HG03039 (cell line): ENCODE results near the gene ZNF296.
A peak's percentile ranks its signal among the peaks of the same experiment; 100 is the strongest.
"Not testable (repeated sequence)": the region's sequence is repeated elsewhere in the genome, so short reads cannot be mapped to it uniquely, and the experiment has no call there.

Experiments used
- ATAC-seq: cut with Tn5 transposase; IDR thresholded peaks from one replicate; pipeline ENCODE4 v1.9.1; 2021; ENCODE audit warnings: mild to moderate bottlenecking, moderate library complexity; ENCODE audit not compliant: unreplicated experiment

The ZNF296 gene

DNA sequence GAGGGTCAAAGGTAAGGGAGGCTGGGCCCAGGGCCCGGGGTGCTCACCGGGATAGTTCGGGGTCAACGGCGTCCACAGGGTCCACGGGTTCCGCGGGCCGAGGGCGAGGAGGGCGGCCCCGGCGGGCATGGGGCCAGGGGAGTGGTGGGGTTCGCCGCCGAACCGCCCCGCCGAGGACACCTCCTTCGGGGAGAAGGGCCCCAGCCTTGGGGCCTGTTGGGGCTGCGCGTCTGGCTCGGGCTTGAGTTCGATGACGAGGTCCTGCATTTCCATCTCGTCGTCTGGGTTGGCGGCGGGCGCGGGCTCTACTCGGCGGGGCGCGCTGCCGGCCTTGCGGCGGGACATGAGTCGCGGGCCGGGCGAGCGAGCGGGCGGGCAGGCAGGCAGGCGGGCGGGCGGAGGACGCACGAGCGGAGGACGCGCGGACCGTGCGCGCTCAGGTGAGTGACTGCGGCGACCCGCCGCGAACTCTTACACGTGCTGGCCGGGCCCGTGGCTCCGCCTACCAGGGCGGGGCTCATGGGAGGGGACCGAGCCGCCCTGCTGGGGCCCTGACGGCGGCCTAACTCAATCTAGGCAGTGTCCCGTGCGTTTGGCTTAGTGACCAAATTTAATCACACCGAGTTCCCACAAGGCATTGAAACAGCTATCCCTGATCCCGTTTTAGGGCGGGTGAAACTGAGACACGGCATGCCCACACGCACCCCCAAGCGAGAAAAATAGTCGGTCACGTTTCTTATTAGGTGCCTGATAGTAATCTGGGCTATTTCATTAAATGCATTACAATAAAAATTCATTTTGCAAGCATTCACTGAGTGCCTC lies at the start of gene ZNF296:
Gene ZNF296 (minus strand): TSS at position 450 of the 822 bp plus-strand sequence. CDS start 105 bp downstream, at position 345.
- peak; percentile 38 for ATAC-seq

DNA sequence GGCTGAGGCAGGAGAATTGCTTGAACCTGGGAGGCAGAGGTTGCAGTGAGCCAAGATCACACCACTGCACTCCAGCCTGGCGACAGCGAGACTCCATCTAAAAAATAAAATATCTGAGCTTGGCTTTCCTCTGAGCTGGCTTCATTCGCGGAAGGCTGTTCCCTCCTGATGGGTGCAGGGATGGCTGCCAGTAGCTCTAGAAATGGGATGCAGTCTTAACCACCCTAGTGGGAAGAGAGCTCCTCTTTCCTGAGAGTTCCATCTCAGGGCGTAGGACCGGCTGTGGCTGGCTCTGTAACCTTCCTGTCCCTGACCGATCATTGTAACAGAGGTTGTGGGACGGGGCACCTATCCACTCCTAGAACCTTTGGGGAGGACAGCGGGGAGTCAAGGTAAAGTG lies 49.1 kb upstream of the ZNF296 start:
- no peak for ATAC-seq

DNA sequence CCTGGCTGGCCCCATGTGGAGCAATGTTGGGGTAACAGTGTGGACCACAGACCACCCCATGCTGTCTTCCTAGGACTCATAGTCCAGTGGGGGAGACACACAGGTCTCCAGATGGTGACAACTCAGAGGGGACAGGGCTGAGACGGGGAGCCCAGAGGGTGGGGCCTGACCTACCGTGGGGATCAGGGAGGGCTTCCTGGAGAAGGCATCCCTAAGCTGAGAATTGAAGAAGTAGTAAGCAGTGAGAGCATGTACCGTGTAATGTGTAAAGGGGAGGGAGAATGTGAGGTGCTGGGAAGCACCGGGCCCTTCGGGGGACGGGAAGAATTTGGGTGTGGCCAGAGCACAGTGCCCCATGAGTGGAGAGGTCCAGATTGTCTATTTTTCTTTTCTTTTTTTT lies 47.7 kb upstream of the ZNF296 start:
- no peak for ATAC-seq

DNA sequence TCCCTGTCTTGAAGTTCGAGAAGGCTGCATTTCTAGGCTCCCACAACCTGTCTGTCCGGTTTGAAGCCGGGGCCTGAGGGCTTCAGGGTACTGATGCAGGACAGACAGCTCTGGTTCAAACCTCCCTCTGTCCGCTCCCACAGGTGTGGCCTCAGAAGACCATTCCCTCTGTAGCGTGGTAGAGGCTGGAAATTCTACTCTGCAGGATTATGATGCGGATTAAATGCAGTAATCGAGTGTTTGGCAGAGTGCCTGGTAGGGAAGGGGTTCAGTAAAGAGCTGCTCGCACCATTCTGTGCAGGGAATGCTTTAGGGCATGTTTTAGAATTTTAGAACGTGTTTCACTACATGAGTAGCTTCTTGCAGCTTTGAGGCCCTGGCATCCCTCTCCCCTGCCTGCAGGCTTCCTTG lies 47.2 kb upstream of the ZNF296 start:
- ATAC-seq: no peak

- no peak for ATAC-seq
Measured at GRCh38 chr19:45122832-45123231, 46.6 kb upstream of the ZNF296 start.

GRCh38 chr19:45121827-45122345 lies 45.6 kb upstream of the ZNF296 start:
- ATAC-seq: no peak

DNA sequence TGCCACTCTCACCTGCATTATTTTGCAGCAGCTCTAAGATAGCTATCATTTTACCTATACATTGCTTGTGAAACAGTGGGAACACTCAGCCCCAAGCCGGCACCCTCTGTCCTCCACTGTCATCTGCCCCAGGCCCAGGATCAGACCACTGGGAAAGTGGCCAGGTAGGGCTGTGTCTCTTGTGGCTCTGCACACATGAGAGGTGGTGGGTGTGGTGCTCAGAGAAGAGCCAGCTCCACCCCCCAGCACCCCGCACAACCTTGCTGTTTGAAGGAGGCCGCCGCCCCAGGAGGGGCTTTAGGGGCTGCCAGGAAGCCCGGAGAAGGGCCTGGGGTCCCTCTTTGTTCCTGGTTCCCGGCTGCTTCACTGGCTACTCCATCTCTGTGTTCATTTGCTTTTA lies 43.3 kb upstream of the ZNF296 start:
- ATAC-seq: no peak

DNA sequence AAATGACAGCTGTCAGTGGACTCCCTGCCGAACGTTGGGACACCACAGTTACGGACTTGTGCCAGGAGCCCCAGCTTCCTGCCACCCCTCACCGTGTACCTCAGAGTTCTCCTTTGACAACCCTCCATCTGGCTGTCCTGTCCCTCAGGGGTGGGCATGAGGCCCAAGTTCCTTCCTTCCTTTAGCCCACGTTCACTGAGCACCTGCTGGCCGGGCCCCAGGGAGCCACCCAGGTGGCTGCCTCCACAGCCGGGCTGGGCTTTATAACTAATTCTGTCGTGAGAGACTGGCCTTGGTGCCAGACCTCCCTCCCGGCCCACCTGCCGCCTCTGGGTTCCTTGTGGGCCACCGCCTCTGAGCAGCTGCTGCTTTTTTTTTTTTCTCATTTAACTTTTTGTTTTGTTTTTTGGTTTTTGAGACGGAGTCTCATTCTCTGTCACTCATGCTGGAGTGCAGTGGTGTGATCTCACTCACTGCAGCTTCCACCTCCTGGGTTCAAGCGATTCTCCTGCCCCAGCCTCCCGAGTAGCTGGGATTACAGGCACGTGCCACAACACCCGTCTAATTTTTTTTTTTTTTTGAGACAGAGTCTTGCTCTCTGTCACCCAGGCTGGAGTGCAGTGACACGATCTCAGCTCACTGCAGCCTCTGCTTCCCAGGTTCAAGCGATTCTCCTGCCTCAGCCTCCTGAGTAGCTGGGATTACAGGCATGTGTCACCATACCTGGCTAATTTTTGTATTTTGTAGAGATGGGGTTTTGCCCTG lies 42.5 kb upstream of the ZNF296 start:
- not testable (repeated sequence) for ATAC-seq

DNA sequence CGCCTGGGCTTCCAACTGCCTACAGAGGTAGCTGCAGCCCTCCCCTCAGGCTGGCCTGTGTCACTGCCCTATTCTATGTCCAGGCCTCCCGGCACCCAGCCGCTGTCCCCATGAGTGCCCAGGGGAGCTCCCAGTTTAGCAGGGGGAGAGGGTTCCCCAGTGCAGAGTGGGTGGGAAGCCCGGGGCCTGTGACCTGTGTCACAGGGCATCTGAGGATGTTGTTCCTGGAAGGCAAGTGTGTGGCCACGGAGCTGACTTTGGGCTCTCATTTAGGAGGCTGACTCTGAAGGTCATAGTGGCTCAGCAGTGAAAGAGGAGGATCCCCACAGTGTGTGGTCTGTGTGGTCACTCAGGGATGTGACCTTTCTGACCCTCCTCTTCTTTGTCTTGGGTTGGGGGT lies 41.8 kb upstream of the ZNF296 start:
- ATAC-seq: no peak

- no peak for ATAC-seq
Measured at GRCh38 chr19:45117671-45118070, 41.4 kb upstream of the ZNF296 start.

DNA sequence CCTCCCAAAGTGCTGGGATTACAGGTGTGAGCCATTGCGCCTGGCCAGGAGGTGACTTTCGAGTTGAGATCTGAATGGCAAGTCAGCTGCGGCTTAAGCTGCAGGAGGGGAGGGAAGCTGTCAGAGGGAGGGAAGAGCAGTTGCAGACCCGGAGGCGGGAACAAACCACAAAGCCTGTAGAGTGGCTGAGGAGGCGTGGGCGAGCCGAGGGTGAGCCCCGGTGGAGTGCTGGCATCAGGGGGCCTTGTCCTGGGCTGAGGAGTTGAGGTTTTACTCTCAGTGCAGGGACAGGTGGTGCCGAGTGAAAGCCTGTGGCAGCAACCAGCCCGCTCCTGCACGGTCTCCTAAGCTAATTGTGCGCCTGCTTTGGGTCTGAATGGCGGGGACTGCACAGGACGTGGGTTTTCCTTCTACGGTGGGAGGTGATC lies 40.9 kb upstream of the ZNF296 start:
- no peak for ATAC-seq

DNA sequence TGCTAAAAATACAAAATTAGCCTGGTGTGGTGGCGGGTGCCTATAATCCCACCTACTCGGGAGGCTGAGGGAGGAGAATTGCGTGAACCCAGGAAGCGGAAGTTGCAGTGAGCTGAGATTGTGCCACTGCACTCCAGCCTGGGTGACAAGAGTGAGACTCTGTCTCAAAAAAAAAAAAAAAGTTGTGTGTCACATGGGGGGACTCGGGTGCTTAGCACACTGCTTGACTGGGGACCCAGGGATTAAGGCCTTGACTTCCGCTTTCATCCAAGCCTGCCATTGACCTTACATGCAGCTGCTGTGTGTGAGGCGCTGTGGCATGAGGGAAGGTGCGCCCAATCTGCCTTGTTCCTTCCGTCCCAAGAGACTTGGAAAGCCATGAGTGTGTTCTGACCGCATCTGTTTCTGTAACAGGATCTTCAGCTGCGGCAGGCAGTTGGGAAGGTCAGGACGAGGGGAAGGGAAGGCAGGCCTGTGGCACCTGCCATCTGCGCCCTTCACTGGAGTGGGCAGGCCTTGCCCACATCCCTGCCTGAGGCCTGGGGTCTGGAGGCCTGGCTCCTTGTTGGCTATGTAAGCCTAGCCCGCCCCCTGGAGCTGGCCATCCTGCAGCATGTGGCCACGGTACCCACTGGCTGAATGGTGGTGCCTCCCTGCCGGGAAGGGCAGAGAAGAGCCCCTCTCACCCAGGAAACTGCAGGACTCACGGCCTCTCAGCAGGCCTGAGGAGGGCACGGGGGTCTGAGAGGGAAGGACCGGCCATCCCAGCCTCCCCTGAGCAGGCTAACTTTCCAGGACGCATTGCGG lies 39.7 kb upstream of the ZNF296 start:
- ATAC-seq: no peak

DNA sequence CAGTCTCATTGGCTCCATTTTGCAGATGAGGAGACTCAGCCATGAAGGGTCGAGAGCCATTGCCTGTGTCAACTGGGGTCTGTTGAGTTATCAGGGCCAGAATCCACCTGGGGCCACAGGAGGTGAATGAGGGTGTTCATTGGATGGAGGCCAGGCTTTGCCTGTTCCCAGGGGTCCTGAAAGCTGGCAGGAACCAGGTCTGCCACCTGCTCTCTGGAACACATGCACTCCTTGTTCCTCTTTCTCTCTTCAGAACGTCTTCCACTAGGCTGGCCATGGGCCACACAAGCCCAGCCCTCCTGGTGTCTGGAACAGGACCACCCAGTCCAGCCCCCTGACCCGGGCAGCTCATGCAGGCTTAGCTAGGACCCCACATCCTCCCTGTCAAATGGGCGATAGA lies 37.8 kb upstream of the ZNF296 start:
- ATAC-seq: no peak

DNA sequence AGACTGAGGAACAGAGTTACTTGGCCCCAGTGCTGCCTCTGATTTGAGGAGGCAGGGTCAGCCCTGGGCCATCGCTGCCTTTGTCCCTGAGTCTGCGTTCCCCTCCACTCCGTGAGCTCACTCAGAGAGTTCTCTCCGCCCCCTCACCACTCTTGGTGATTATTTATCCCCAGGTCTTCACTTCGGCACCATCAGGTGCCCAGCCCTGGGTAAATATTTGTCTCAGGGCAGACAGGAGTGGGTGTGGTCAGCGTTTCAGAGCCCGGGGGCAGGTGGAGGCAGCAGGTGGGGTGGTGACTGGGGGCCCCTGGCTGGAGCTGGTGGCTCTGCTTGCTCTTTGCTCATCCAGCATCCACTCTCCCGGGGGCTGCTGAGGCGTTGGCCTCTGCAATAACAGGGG lies 37.4 kb upstream of the ZNF296 start:
- ATAC-seq: no peak

- ATAC-seq: no peak
Measured at GRCh38 chr19:45112111-45112827, 36.0 kb upstream of the ZNF296 start.

GRCh38 chr19:45110851-45111266 lies 34.6 kb upstream of the ZNF296 start:
- no peak for ATAC-seq

DNA sequence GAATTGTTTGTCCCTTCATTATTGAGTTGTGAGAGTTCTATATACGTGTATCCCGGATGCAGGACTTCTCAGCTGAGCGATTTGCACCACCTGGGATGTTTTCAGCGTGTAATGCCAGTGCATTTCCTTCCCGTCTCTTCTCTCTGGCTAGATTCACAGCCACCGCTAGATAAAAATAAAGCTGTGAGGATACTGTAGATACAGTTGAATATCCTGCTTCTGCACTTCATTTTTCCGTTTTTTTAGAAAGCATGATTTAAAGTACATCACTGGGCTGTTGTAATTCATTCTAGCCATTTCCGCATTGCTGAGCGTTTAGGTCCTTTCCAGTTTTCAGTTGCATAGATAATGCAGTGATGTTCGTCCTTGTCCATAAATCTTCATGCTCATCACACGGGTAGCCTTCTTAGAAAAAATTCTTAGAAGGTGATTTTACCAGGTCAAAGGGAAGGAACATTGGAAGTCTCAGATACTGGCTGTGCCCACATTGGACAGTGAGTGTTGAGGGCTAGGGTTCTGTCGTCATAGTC lies 31.4 kb upstream of the ZNF296 start:
- ATAC-seq: no peak

- ATAC-seq: not testable (repeated sequence)
Measured at GRCh38 chr19:45106363-45106762, 30.1 kb upstream of the ZNF296 start.

GRCh38 chr19:45104658-45105349 lies 28.5 kb upstream of the ZNF296 start:
- no peak for ATAC-seq
